GM12801 (cell line): Measurements from ENCODE around the gene COQ10B.

Source experiments
- TF ChIP-seq, protein P1 (sequence below): IDR thresholded peaks from one replicate; pipeline ENCODE4 v1.5.1; 2011; ENCODE audit warnings: control low read depth; ENCODE audit not compliant: insufficient read length; ENCODE audit errors: extremely low read depth

Gene COQ10B

DNA sequence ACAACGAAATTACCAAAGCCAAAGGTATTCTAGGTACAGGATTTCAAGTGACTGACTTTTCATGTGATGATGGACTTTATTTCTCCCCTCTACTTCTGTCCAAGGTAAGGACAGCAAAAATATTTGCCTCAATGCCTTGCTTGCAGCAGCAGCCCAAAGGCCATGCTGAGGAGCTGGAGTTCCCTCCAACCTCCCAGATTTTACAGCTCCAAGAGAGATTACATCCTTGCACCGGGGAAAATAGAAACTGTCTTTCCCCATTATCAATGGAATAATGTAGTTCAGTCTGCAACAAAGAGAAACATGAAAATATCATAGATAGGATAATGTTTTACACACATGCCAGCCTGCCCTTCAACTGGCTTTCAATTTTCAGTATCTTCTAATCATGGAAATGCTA is 32.8 kb downstream of the COQ10B start:
- TF ChIP-seq, protein P1, sequence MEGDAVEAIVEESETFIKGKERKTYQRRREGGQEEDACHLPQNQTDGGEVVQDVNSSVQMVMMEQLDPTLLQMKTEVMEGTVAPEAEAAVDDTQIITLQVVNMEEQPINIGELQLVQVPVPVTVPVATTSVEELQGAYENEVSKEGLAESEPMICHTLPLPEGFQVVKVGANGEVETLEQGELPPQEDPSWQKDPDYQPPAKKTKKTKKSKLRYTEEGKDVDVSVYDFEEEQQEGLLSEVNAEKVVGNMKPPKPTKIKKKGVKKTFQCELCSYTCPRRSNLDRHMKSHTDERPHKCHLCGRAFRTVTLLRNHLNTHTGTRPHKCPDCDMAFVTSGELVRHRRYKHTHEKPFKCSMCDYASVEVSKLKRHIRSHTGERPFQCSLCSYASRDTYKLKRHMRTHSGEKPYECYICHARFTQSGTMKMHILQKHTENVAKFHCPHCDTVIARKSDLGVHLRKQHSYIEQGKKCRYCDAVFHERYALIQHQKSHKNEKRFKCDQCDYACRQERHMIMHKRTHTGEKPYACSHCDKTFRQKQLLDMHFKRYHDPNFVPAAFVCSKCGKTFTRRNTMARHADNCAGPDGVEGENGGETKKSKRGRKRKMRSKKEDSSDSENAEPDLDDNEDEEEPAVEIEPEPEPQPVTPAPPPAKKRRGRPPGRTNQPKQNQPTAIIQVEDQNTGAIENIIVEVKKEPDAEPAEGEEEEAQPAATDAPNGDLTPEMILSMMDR = no peak

DNA sequence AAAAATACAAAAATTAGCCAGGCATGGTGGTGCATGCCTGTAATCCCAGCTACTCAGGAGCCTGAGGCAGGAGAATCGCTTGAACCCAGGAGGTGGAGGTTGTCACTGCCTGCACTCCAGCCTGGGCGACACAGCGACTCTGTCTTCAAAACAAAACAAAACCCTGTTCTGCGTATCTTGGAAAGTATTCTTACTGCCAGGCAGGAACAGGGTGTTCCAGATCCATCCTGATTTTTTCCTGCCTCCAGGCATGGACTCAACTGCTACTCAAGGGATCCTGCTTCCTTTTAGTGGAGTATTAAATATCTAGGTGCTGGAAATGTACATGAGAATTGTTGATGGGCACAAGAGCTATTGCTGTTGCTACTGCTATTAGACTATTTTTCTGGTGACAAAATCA is 34.0 kb downstream of the COQ10B start:
- TF ChIP-seq, protein P1 = no peak

DNA sequence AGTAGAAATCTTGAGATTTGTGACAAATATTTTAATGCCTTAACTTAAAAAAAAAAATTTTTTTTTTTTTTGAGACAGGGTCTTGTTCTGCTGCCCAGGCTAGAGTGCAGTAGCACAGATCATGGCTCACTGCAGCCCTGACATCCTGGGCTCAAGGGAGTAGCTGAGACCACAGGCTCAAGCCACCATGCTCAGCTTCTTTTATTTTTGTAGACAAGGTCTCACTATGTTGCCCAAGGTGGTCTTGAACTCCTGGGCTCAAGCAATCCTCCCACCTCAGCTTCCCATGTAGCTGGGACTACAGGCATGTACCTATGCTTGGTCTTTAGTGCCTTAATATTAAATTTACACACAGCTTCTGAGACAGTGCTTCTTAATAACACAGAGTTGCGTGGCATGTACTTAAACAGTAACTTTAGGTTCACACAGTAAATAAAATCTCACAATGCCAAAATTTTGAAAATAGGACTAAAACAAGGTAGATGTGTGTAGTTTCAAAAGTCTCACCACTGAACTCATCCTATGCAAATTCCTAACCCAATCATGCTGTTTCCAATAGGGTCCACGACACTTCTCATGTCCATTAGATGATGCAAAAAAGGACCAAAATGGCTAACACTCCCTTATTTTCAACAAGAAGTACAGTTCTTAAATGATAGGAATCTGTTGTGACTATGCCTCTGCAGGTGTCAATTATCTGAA is 42.2 kb downstream of the COQ10B start:
- TF ChIP-seq, protein P1 = no peak

DNA sequence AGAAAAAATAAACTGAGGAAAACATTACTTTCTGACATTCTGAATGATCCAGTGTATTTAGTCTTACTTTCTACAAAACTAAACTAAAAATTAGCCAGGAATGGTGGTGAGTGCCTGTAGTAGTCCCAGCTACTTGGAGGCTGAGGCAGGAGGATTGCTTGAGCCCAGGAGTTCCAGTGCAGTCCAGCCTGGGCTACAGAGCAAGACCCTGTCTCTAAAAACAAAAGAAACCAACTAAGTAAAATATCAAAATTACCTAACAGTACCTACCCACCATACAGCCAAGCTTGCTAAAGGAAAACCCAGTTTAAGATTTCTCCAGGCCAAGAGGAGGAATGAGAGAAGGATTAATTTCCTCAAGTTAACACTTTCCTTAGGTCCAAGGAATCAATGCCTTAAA is 43.3 kb downstream of the COQ10B start:
- TF ChIP-seq, protein P1 = no peak

DNA sequence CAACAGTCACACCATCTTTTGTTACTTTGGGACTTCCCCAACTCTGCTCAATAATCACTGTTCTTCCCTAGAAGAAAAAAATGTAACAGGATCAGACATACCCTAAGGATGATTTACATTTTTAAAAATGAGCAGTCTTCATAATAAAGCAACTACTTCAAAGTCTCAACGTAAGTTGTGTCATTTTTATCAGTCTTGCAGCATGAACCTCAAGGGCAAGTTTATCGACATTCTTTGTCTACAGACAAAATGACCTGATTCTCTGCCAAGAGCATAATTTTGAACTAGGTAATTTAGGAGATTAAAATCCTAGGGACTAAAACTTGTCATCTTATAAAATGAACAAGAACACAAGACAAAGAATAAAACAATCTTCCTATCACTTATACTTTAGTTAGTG is 44.0 kb downstream of the COQ10B start:
- TF ChIP-seq, protein P1 = no peak

DNA sequence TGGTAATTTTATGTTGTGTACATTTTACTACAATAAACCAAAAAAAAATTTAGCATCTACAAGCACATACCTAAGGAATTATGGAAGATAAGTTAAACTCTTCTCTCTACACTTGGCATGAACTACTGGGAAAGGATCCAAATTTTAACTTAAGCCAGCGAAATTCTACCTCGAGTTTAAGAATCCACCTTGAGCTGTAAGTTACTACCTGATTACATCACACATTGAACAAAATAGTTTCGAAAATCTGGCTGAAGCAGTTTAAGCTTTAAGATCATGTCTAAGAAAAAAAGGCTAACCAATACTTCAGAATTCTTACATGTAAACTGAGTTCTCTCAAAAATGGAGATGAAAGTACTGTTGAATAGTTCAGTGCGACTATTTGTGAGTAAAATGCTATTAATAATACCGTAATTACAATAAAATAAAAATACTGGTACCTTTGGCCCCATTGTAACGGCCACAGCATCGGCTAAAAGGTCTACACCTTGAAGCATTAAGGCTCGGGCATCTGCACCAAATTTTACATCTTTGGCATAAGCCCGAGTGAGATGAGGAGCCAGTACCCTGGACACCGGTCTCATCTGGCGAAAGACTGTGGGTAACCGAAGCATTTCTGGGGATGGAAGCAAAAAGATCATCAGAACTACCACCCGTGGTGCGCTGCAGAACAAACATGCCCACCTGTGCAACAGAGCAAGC is 45.0 kb downstream of the COQ10B start:
- TF ChIP-seq, protein P1 = no peak

DNA sequence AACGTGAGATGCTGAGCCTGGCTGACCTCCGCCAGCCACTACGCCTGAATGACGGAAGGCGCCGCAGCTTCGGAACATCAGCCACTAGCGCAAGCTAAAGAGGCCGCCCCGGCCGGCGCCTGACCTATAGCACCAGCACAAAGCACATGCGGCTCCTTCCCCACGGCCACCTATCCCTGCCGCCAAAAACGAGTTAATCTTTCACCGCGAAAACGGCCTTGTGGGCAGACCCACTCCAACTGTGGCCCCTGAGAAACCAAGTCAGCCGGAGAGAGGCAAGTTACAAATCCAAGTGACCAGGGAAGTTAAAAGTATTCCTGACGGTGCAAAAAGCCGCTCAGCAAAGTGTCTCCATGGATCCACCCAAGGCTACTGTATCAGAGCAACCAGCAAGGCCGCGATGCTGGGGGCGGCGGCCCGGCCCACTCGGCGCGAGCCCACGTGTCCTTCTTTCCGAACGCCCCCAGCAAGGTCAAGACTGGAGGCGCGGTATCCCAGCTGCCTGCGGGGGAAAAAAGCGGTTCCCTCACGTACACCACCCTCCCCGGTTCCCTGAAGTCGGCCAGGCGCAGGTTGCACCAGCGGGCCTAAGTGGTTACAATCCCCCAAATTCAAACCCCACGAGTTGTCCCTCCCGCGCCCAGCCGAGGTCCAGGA is 45.7 kb downstream of the COQ10B start:
- TF ChIP-seq, protein P1 = no peak
